Psoas muscle (tissue), 8 donors: ENCODE results near the gene EVL. TPM values are rescaled to one million over a fixed set of nuclear protein-coding genes. Genes with fewer than 3 reads are reported as not detected.
A peak's percentile ranks its signal among the peaks of the same experiment; 100 is the strongest.

Source experiments
- ATAC-seq, 4 donors: fragments of 200-7000 bp; cut with Tn5 transposase; one replicate each; pipeline ENCODE4 v1.9.1; 2020; ENCODE audit warnings: moderate library complexity in 3 of 4, mild to moderate bottlenecking in 2 of 4
- DNase-seq, 2 donors: peaks; one replicate each; pipeline ENCODE4 v3.0.0-alpha.2; 2020
- H3K27ac ChIP-seq: fragments of 200-600 bp; one replicate; pipeline ENCODE4 v1.8.0; 2022
- H3K27me3 ChIP-seq, 3 donors: fragments of 200-600 bp in 1 of 3; one replicate each; pipeline versions ENCODE4 v1.6.1 to v1.8.0; 2013 to 2022; ENCODE audit warnings: low read length in 2 of 3, mild to moderate bottlenecking in 2 of 3, moderate library complexity in 1 of 3; ENCODE audit not compliant: insufficient read depth in 3 of 3
- H3K36me3 ChIP-seq, 2 donors: fragments of 200-600 bp in 1 of 2; one replicate each; pipeline versions ENCODE4 v1.6.1 to v1.8.0; 2013 to 2022; ENCODE audit warnings: low read depth in 1 of 2, mild to moderate bottlenecking in 1 of 2, moderate library complexity in 1 of 2; ENCODE audit not compliant: insufficient read depth in 1 of 2
- H3K4me1 ChIP-seq: fragments of 200-600 bp; one replicate; pipeline ENCODE4 v1.8.0; 2022
- H3K4me3 ChIP-seq: fragments of 200-600 bp; one replicate; pipeline ENCODE4 v1.8.0; 2022; ENCODE audit warnings: mild to moderate bottlenecking
- H3K9me3 ChIP-seq: fragments of 200-600 bp; one replicate; pipeline ENCODE4 v1.8.0; 2022
- CTCF ChIP-seq: fragments of 200-600 bp; IDR thresholded peaks from one replicate; pipeline ENCODE4 v1.8.0; 2022; ENCODE audit warnings: antibody characterized with exemption
- WGBS, 3 donors: extraction: QIAGEN DNeasy Blood & Tissue Kit; methylation state at CpG; one replicate each; pipeline versions ENCODE4 v1.1.6 to v1.1.7; 2013; 5-methylcytosine and 5-hydroxymethylcytosine counted together
- intact Hi-C, 2 donors: fragments of 100-400 bp; cut with DNase I; formaldehyde crosslinking; loops; one replicate each; pipeline versions ENCODE4 v1.11.0 to v1.14.2; 2022
- polyA plus RNA-seq, 3 donors: library from polyadenylated mRNA; stranded (reverse); fragments of 200-250 nt; gene quantifications; one replicate each; pipeline ENCODE4 v1.2.3, GENCODE V29; 2013
- total RNA-seq, 4 donors: library from RNA; stranded (reverse); fragmentation: NEBNext Ultra II Directional in 2 of 4; extraction: Animal tissue kit (Norgen Biotek cat#: 25700) in 2 of 4; gene quantifications; one replicate each; pipeline versions ENCODE4 v1.2.1 to v1.2.4, GENCODE V29; 2021 to 2023
- donor health status: healthy with polysubstance abuse.
- donor health status: DM: no; HTN: no; CAD: no; lungs with moderate emphysema.
- donor health status: Bipolar disorder and iron deficiency.
- donor health status: healthy.
- donor health status: DM: yes; HTN: yes; CAD: no.
- donor health status: DM: no; HTN: no; CAD: no.
- donor health status: DM: no; HTN: no; CAD: no.
- donor health status: DM: yes; HTN: yes; CAD: no.

The EVL gene
- total and polyA plus RNA-seq, 7 donors, result 9.6 to 30.4 (median 17.1) TPM

- Histone ChIP-seq H3K36me3 (no peaks in the 10 kb centered on the region), H3K4me3 (peak overlapping the region; percentile 8), H3K4me1 (peaks cover 7% of the 10 kb centered on the region), H3K27ac (no peak overlapping the region), H3K27me3 (no peaks in the 10 kb centered on the region), H3K9me3 (no peaks in the 10 kb centered on the region)
- no peak for DNase-seq
- WGBS, 3 donors, result 69 to 72% (median 71%) methylated on average over 10 of the region's 10 CpGs
- no peak for TF ChIP-seq CTCF
- intact Hi-C loops, result no loop called here
- ATAC-seq, result no peak
Measured at GRCh38 chr14:100065942-100066574, 836 bp downstream of the EVL start.

GRCh38 chr14:100066962-100067361 is 1.7 kb downstream of the EVL start:
- intact Hi-C loops, result no loop called here
- no peaks in the 10 kb centered on the region for H3K9me3 ChIP-seq
- no peak overlapping the region for H3K27ac ChIP-seq
- H3K4me3 ChIP-seq, result no peak overlapping the region
- no peaks in the 10 kb centered on the region for H3K27me3 ChIP-seq
- TF ChIP-seq CTCF, result no peak
- WGBS, 3 donors, result 76 to 84% (median 79%) methylated on average over 10 of the region's 10 CpGs
- H3K4me1 ChIP-seq, result peaks cover 7% of the 10 kb centered on the region
- DNase-seq (no peak), ATAC-seq (no peak)
- no peaks in the 10 kb centered on the region for H3K36me3 ChIP-seq

GRCh38 chr14:100067481-100067880 is 2.3 kb downstream of the EVL start:
- intact Hi-C loops, result no loop called here
- Histone ChIP-seq H3K4me3 (no peak overlapping the region), H3K27me3 (no peaks in the 10 kb centered on the region), H3K36me3 (no peaks in the 10 kb centered on the region), H3K4me1 (peaks cover 7% of the 10 kb centered on the region), H3K9me3 (no peaks in the 10 kb centered on the region), H3K27ac (no peak overlapping the region)
- DNase-seq (no peak), ATAC-seq (no peak)
- WGBS, 3 donors, result 81 to 88% (median 86%) methylated on average over 6 of the region's 6 CpGs
- no peak for TF ChIP-seq CTCF

- H3K4me1 ChIP-seq, result peaks cover 7% of the 10 kb centered on the region
- H3K27me3 ChIP-seq, result no peaks in the 10 kb centered on the region
- no peak for TF ChIP-seq CTCF
- intact Hi-C loops, result no loop called here
- ATAC-seq (peak in 3 of 4 donors; percentile 36 to 41 (median 41)), DNase-seq (peak in 1 of 2 donors; percentile 34)
- H3K36me3 ChIP-seq, result no peaks in the 10 kb centered on the region
- 83 to 86% (median 83%) methylated on average over 18 of the region's 18 CpGs for WGBS, 3 donors
- no peak overlapping the region for H3K27ac ChIP-seq
- H3K9me3 ChIP-seq, result no peaks in the 10 kb centered on the region
- H3K4me3 ChIP-seq, result peak overlapping the region; percentile 28
Measured at GRCh38 chr14:100067971-100068959, 3.0 kb downstream of the EVL start.
